Liver (tissue), 3 donors: ENCODE data around the gene TMEM273.

Experiments
- NR2F2 ChIP-seq: IDR thresholded peaks from 2 replicates; pipeline ENCODE4 v1.6.1; 2016; ENCODE audit warnings: antibody characterized with exemption
- RXRA ChIP-seq, 2 donors: IDR thresholded peaks; 2 replicates each; pipeline ENCODE4 v1.6.1; 2017 to 2018; ENCODE audit warnings: antibody characterized with exemption in 2 of 2, mild to moderate bottlenecking in 1 of 2
- TF ChIP-seq, protein P1 (sequence below): fragments of 150-350 bp; IDR thresholded peaks from 2 replicates; pipeline ENCODE4 v1.5.1; 2017; ENCODE audit warnings: improper control_type of control experiment, low read depth, low read length; ENCODE audit not compliant: missing input control
- donor health status: healthy.
- donor health status: healthy.

DNA sequence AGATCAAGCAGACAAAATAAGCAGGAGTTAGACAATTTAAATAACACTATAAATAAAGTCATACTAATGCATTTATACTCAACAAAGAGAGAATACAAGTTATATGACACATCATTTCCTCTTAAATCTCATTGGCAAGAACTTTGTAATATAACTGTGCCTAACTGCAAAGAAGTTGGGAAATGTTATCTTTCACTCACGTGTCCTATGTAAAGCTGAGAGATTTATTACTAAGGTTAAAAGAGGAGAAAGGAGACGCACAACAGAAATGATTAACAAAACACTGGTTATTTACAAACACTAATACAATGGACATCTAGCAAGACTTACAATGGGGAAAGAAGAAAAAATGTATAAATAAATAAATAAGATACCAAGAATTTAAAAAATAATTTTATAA is 12.7 kb upstream of the TMEM273 start:
- TF ChIP-seq, protein P1, sequence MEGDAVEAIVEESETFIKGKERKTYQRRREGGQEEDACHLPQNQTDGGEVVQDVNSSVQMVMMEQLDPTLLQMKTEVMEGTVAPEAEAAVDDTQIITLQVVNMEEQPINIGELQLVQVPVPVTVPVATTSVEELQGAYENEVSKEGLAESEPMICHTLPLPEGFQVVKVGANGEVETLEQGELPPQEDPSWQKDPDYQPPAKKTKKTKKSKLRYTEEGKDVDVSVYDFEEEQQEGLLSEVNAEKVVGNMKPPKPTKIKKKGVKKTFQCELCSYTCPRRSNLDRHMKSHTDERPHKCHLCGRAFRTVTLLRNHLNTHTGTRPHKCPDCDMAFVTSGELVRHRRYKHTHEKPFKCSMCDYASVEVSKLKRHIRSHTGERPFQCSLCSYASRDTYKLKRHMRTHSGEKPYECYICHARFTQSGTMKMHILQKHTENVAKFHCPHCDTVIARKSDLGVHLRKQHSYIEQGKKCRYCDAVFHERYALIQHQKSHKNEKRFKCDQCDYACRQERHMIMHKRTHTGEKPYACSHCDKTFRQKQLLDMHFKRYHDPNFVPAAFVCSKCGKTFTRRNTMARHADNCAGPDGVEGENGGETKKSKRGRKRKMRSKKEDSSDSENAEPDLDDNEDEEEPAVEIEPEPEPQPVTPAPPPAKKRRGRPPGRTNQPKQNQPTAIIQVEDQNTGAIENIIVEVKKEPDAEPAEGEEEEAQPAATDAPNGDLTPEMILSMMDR, result no peak
- TF ChIP-seq NR2F2 (no peak), RXRA (IDR thresholded peaks at IDR 0.05) (no peak)
